ENCODE measurements around the gene CLIC5.

- TF ChIP-seq CTCF (IDR thresholded peaks at IDR 0.05) (no peak), POLR2A (IDR thresholded peaks at IDR 0.05) (no peak)
Observed at GRCh38 chr6:45838451-45838850, 177.2 kb downstream of the CLIC5 start.

Measured in adrenal gland (tissue), 5 donors.